Astrocyte (in vitro differentiated cells and primary cell): Measurements from ENCODE around the gene VAPA. TPM values are rescaled to one million over a fixed set of nuclear protein-coding genes. Genes with fewer than 3 reads are reported as not detected.

Experiments used
- DNase-seq: peaks from one replicate; pipeline ENCODE4 v3.0.0-alpha.2; 2010; ENCODE audit warnings: low read depth
- FAIRE-seq: peaks from 2 replicates; lab custom pipeline; 2011; peaks lifted over from hg19 to GRCh38; lab: Jason Lieb, UNC
- H2AFZ ChIP-seq: 2 replicates; pipeline ENCODE4 v1.6.0; 2012; ENCODE audit warnings: low read depth, low read length, inconsistent platforms
- H3K27ac ChIP-seq: 2 replicates; pipeline ENCODE4 v1.5.1; 2011; ENCODE audit warnings: low read depth, low read length, inconsistent platforms
- H3K27me3 ChIP-seq: 2 replicates; pipeline ENCODE4 v1.6.0; 2011; ENCODE audit warnings: low read length, inconsistent platforms; ENCODE audit not compliant: insufficient read depth
- H3K36me3 ChIP-seq: 2 replicates; pipeline ENCODE4 v1.5.1; 2011; ENCODE audit warnings: low read length, inconsistent platforms; ENCODE audit not compliant: insufficient read depth
- H3K4me1 ChIP-seq: 2 replicates; pipeline ENCODE4 v1.5.1; 2011; ENCODE audit warnings: low read length, inconsistent platforms; ENCODE audit not compliant: insufficient read depth
- H3K4me2 ChIP-seq: 2 replicates; pipeline ENCODE4 v1.6.0; 2012; ENCODE audit warnings: low read length, inconsistent platforms
- H3K4me3 ChIP-seq: 2 replicates; pipeline ENCODE4 v1.5.1; 2011; ENCODE audit warnings: low read depth, mild to moderate bottlenecking, low read length, inconsistent platforms; ENCODE audit not compliant: insufficient read depth
- H3K79me2 ChIP-seq: 2 replicates; pipeline ENCODE4 v1.6.0; 2012; ENCODE audit warnings: mild to moderate bottlenecking, low read length, inconsistent platforms; ENCODE audit not compliant: insufficient read depth
- H3K9ac ChIP-seq: 2 replicates; pipeline ENCODE4 v1.6.0; 2012; ENCODE audit warnings: mild to moderate bottlenecking, low read length, inconsistent platforms
- H3K9me3 ChIP-seq: 2 replicates; pipeline ENCODE4 v1.5.1; 2012; ENCODE audit warnings: low read depth, mild to moderate bottlenecking, low read length, inconsistent platforms; ENCODE audit not compliant: insufficient read depth
- H4K20me1 ChIP-seq: 2 replicates; pipeline ENCODE4 v1.6.0; 2012; ENCODE audit warnings: low read length, inconsistent platforms; ENCODE audit not compliant: insufficient read depth
- H3K27ac Mint-ChIP-seq: one replicate; pipeline ENCODE4 v1.8.0; 2021; ENCODE audit warnings: mild to moderate bottlenecking, mixed read lengths; ENCODE audit not compliant: unreplicated experiment
- H3K27me3 Mint-ChIP-seq: one replicate; pipeline ENCODE4 v1.8.0; 2021; ENCODE audit warnings: low read depth, mixed read lengths; ENCODE audit not compliant: unreplicated experiment
- H3K36me3 Mint-ChIP-seq: one replicate; pipeline ENCODE4 v1.8.0; 2021; ENCODE audit warnings: low read depth, mixed read lengths; ENCODE audit not compliant: unreplicated experiment
- H3K4me1 Mint-ChIP-seq: one replicate; pipeline ENCODE4 v1.8.0; 2021; ENCODE audit warnings: low read depth, mixed read lengths; ENCODE audit not compliant: unreplicated experiment
- H3K4me3 Mint-ChIP-seq: one replicate; pipeline ENCODE4 v1.8.0; 2021; ENCODE audit warnings: mild to moderate bottlenecking, moderate library complexity, mixed read lengths; ENCODE audit not compliant: unreplicated experiment
- H3K9me3 Mint-ChIP-seq: one replicate; pipeline ENCODE4 v1.8.0; 2021; ENCODE audit warnings: mild to moderate bottlenecking, mixed read lengths; ENCODE audit not compliant: unreplicated experiment
- CTCF ChIP-seq: IDR thresholded peaks from 2 replicates; pipeline ENCODE4 v1.5.1; 2011; ENCODE audit warnings: low read depth, mild to moderate bottlenecking, inconsistent platforms, low read length, moderate library complexity; ENCODE audit not compliant: insufficient read depth
- EZH2 ChIP-seq: IDR thresholded peaks from 2 replicates; pipeline ENCODE4 v1.6.1; 2012; ENCODE audit warnings: mild to moderate bottlenecking, low read length, inconsistent platforms; ENCODE audit not compliant: insufficient read depth
- total RNA-seq: library from RNA; stranded (reverse); gene quantifications from 2 replicates; pipeline ENCODE4 v1.2.1, GENCODE V29; 2021

Gene VAPA
- total RNA-seq, 1 donor from 2014 or later = 181 TPM

DNA sequence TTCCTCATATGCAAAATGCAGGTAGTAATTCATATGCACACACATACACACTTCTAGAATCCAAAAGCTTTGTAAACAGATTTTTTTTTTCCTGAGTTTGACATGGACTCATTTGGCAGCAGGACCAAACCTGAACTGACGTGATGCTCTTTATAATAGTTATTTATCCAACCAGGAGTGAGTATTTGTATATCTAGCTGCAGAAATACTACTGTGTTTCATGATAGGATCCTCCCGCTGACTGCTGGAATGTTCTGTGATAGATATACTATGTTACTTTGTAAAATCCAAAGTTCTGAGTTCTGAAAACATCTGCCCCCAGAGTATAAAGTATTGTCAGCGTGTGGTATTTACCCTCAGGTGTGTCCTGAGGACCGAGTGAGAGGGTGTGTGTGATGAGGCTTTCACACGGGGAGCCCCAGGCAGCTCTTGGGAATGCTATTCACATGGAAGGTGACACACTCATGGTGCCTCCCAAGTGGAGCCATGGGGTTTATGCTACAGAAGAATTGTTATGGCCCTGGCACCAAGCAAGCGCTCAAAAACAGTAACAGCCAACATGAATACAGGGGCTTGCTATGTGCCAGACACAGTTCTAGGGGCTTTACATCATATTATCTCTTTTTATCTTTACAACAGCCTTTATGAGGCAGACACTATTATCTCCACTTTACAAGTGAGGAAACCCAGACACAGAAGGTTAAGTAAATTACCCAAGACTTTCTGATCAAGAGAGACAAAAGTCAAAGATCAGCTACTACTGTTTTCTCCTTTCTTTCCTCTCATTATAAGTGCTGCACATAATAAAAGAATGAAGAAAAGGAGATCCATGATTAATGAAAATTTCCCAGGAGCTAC, 44.7 kb upstream of the VAPA start:
- Mint-ChIP-seq H3K27me3 (no peaks in the 10 kb centered on the region), H3K4me1 (peaks cover 26% of the 10 kb centered on the region), H3K36me3 (peaks cover 12% of the 10 kb centered on the region), H3K9me3 (peaks cover 13% of the 10 kb centered on the region), H3K4me3 (peak overlapping the region; percentile 34), H3K27ac (peak overlapping the region; percentile 54)
- no peak overlapping the region for H3K9ac ChIP-seq
- peaks cover 24% of the 10 kb centered on the region for H3K4me1 ChIP-seq
- H3K9me3 ChIP-seq = peaks cover 12% of the 10 kb centered on the region
- H2AFZ ChIP-seq = no peak overlapping the region
- FAIRE-seq = no peak
- DNase-seq = no peak
- H3K27me3 ChIP-seq = no peaks in the 10 kb centered on the region
- H4K20me1 ChIP-seq = no peaks in the 10 kb centered on the region
- no peak overlapping the region for H3K4me3 ChIP-seq
- peak overlapping the region; percentile 32 for H3K27ac ChIP-seq
- H3K36me3 ChIP-seq = no peaks in the 10 kb centered on the region
- no peaks in the 10 kb centered on the region for H3K79me2 ChIP-seq
- no peak for TF ChIP-seq EZH2
- no peak for TF ChIP-seq CTCF
- peak overlapping the region; percentile 14 for H3K4me2 ChIP-seq

- no peaks in the 10 kb centered on the region for H3K79me2 ChIP-seq
- peaks cover 26% of the 10 kb centered on the region for H3K4me1 Mint-ChIP-seq
- peak overlapping the region; percentile 50 for H3K27ac Mint-ChIP-seq
- H3K4me3 Mint-ChIP-seq = no peak overlapping the region
- no peak overlapping the region for H3K4me3 ChIP-seq
- TF ChIP-seq EZH2 (no peak), CTCF (no peak)
- peaks cover 11% of the 10 kb centered on the region for H3K36me3 Mint-ChIP-seq
- H4K20me1 ChIP-seq = no peaks in the 10 kb centered on the region
- H3K9me3 Mint-ChIP-seq = peaks cover 13% of the 10 kb centered on the region
- no peak overlapping the region for H3K9ac ChIP-seq
- peaks cover 24% of the 10 kb centered on the region for H3K4me1 ChIP-seq
- no peaks in the 10 kb centered on the region for H3K27me3 ChIP-seq
- H3K27me3 Mint-ChIP-seq = no peaks in the 10 kb centered on the region
- no peak for FAIRE-seq
- peak overlapping the region; percentile 14 for H3K4me2 ChIP-seq
- peak; percentile 85 for DNase-seq
- no peak overlapping the region for H3K27ac ChIP-seq
- peak overlapping the region; percentile 12 for H2AFZ ChIP-seq
- peaks cover 10% of the 10 kb centered on the region for H3K9me3 ChIP-seq
- no peaks in the 10 kb centered on the region for H3K36me3 ChIP-seq
These were observed 43.9 kb upstream of the VAPA start for GRCh38 chr18:9869715-9870430.
